ENCODE results near the gene ATAD3A.

GRCh38 chr1:1556505-1556904, 44.5 kb downstream of the ATAD3A start:
- no peak for TF ChIP-seq POLR2A (IDR thresholded peaks at IDR 0.05)
- TF ChIP-seq CTCF (IDR thresholded peaks at IDR 0.05), result no peak
